GM12873 (cell line): Measurements from ENCODE around the gene POU3F2.

Experiments
- CTCF ChIP-seq: IDR thresholded peaks from 2 replicates; pipeline ENCODE4 v1.5.1; 2012; ENCODE audit warnings: low read depth, mild to moderate bottlenecking, moderate library complexity, low read length, control low read depth; ENCODE audit not compliant: insufficient read depth; ENCODE audit errors: missing control alignments

The POU3F2 gene

GRCh38 chr6:98842342-98843180 lies 8.2 kb downstream of the POU3F2 start:
- TF ChIP-seq CTCF = no peak

DNA sequence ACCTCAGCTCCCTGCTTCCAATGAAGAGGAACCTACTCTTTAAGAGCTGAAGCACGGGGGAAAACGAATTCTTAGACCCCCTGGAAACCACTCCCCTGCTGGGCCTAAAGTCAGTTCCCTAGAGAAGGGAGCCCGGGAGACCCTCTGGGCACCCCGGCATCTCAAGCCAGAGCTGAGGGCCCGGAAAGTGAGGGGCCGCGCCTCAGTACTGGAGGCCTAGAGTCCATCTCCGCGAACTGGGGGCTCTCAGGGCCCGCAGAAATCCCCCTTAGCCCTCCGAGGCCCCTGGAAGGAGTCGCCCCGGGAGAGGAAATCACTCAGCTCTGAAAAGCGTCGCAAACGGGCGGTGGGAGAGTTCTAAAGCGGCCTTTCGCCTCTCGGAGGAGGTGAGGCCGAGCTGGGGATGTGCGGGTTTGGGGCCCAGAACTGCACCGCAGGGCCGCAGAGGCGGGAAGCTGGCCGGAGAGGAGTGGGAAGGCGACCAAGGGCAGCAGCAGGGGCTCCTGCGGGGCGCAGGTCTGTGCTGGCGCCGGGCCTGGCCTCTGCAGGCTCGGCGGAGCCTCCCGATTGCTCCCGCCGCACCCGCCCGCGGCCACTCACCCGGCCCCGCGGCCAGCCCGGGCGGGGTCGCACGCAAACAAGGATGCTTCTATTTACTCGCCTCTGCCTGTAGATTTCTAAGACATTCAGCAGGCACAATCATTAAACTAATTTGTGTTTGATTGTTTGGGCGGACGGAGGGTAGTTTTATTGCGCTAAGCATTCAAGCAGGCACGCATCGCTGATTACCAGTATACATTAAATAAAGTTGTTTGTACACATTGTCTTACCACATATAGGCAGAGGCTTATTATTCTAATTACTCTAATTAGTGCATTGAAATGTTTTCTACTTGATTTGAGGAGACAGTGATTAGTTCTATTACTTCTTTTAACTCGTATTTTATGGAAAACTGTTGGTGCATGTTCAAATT lies 9.2 kb downstream of the POU3F2 start:
- TF ChIP-seq CTCF = no peak

DNA sequence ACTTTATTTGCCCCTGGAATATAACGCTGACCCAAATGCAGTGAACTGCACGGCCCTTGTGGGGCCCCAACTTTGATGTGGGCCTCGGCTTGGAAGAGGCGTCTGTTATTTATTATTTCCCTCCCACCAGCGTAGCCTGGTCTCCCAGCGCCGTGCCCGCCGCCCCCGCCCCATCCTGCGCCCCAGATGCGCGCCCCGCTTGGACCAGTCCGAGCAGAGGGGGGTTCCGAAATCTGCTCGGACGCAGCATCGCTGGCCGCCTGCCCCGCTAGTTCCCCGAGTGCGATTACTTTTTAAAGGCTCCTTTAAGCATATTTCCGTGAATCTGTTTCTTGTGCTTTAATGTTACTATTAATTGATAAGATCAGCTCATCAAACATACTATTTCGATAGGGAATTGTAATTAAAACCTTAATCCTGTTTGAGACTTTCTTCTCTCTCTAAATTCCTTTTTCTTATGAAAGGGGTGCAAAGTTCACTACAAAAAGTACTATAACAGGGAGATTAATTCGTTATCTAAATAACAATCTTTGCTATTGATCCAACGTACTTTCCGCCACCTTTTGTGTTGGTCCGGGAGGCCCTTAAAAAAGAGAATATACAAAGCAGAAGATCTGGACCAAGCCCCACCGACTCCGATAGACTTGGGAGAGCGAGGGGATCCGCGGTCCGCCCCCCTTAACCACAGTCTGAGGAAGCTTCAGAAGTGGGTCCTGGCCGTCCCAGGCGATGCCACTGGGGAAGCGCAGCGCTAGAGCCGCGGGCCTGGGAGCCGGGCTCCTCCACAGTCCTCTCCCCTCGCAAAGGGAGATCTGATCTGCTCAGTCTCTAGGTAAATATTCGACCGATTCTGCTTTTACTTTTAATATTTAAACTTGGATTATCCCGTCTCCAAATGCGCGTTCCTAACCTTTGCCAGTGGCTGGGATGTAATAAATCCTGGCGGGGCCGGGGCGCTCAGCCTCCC lies 10.2 kb downstream of the POU3F2 start:
- TF ChIP-seq CTCF = no peak

DNA sequence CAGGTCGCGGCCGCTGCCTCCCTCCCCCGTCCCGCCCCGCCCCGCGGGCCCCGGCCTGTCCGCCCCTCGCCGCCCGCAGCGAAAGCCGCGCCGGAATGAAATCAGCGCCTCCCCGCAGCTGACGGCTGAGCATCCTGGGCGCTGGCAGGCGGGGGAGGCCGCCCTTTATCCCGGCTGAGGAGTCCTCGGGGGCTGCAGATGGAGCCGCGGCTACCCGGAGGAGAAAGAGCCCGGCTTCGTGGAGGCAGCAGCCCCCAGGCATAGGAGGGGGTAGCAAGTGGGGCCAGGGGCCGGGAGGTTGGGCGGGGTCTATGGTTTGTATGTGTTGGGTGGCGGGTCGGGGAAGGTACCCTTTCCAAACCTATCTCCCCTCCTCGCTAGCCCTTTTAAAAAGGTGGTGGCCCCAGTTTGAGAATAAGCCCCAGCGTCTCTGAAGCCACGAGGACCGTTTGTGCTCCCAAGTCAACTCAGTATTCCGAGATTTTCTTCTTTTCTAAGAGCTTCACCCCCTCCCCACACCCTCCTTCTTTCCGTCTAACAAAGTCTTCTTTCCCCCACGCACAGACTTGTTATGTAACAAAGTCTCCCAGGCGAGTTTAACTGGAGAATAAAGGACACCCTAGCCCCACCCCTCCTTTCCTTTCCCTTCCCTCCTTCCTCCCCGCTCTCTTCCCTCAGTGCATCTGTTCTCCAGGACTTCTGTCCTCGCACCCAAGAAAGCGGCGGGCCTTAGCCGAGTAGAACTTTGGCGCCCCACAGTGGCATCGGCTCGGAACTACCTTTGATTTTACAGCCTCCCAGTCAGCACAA lies 11.0 kb downstream of the POU3F2 start:
- TF ChIP-seq CTCF = peak; percentile 91

DNA sequence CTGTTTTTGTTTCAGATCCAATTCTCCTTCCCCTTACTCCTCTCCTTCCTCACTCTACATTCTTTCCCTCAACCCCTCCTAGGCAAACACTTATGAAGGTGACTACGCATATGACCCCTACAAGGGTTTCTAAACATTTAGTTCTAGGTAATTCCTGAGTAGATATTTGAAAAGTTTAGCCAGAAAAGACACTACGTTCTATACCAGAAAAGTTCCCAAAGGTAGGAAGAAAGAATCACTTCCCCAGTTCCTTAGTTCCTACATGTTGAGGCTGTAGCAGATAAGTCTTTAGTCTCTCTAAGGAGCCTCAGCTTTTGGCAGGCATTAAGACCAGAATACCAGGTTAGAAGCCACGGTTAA lies 11.6 kb downstream of the POU3F2 start:
- no peak for TF ChIP-seq CTCF

DNA sequence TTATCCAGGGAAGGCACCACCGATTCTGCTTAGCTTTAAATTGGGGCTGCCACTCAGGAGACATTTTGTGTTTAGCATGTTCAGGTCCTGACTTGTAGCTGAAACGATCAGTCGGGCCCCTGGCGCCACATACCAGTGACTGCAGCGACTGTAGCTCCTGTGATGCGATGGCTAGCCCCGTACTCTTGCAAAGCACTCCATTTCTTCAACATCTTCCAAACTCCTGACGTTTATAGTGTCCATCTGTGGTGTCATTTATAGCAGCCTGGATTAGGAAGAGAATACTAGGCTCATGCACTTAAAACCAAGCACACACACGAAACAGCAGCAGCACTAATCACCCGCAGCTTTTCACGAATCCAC lies 13.0 kb downstream of the POU3F2 start:
- TF ChIP-seq CTCF = no peak
